Loucy (cell line): Measurements from ENCODE around the gene FIGN.

Experiments used
- H2AFZ ChIP-seq: fragments of 200-600 bp; sonication (generic); 2 replicates; pipeline ENCODE4 v1.6.0; 2016; ENCODE audit warnings: antibody characterized with exemption, mild to moderate bottlenecking, low read length, moderate library complexity
- H3F3A ChIP-seq: fragments of 200-600 bp; 2 replicates; pipeline ENCODE4 v1.6.0; 2016; ENCODE audit warnings: antibody characterized with exemption, low read depth, mild to moderate bottlenecking
- H3K27me3 ChIP-seq: fragments of 200-600 bp; sonication (generic); 2 replicates; pipeline ENCODE4 v1.6.1; 2014; ENCODE audit warnings: low read length, mild to moderate bottlenecking; ENCODE audit not compliant: insufficient read depth, poor library complexity, severe bottlenecking
- H3K36me3 ChIP-seq: fragments of 200-600 bp; sonication (generic); 2 replicates; pipeline ENCODE4 v1.6.1; 2016; ENCODE audit warnings: low read length; ENCODE audit not compliant: insufficient read depth
- H3K4me1 ChIP-seq: fragments of 200-600 bp; sonication (generic); 2 replicates; pipeline ENCODE4 v1.5.1; 2014; ENCODE audit warnings: low read length, mild to moderate bottlenecking; ENCODE audit not compliant: insufficient read depth, poor library complexity, severe bottlenecking
- H3K4me2 ChIP-seq: fragments of 200-600 bp; sonication (generic); 2 replicates; pipeline ENCODE4 v1.6.0; 2014; ENCODE audit warnings: antibody characterized with exemption, low read length, low read depth, mild to moderate bottlenecking; ENCODE audit not compliant: poor library complexity, severe bottlenecking
- H3K4me3 ChIP-seq: fragments of 200-600 bp; sonication (generic); 2 replicates; pipeline ENCODE4 v1.5.1; 2014; ENCODE audit warnings: low read length, mild to moderate bottlenecking, mixed read lengths; ENCODE audit not compliant: poor library complexity, severe bottlenecking
- H3K79me2 ChIP-seq: fragments of 200-600 bp; sonication (generic); 2 replicates; pipeline ENCODE4 v1.6.1; 2014; ENCODE audit warnings: low read length; ENCODE audit not compliant: insufficient read depth
- H3K9ac ChIP-seq: fragments of 200-600 bp; sonication (generic); 2 replicates; pipeline ENCODE4 v1.6.0; 2014; ENCODE audit warnings: mild to moderate bottlenecking, low read depth, low read length, moderate library complexity; ENCODE audit not compliant: poor library complexity, severe bottlenecking
- H3K9me2 ChIP-seq: fragments of 200-600 bp; sonication (generic); replicated peaks from 2 replicates; pipeline ENCODE4 v1.6.1; 2016; ENCODE audit warnings: low read depth, low read length, mixed read lengths
- H3K9me3 ChIP-seq: fragments of 200-600 bp; sonication (generic); 2 replicates; pipeline ENCODE4 v1.6.1; 2014; ENCODE audit warnings: mild to moderate bottlenecking, antibody characterized with exemption, low read length, low read depth; ENCODE audit not compliant: insufficient read depth
- H4K20me1 ChIP-seq: fragments of 200-600 bp; sonication (generic); 2 replicates; pipeline ENCODE4 v1.6.0; 2014; ENCODE audit warnings: antibody characterized with exemption, low read length, mild to moderate bottlenecking; ENCODE audit not compliant: insufficient read depth, poor library complexity, severe bottlenecking
- CTCF ChIP-seq: fragments of 200-600 bp; sonication (generic); conservative IDR thresholded peaks from 2 replicates; pipeline ENCODE4 v1.5.1; 2014; ENCODE audit warnings: mild to moderate bottlenecking, antibody characterized with exemption, low read length
- EZH2phosphoT487 ChIP-seq: fragments of 200-600 bp; IDR thresholded peaks from 2 replicates; pipeline ENCODE4 v1.6.1; 2018; ENCODE audit warnings: antibody characterized with exemption, mild to moderate bottlenecking, moderate library complexity, borderline replicate concordance

FIGN gene

GRCh38 chr2:163553601-163554000, 182.2 kb downstream of the FIGN start:
- TF ChIP-seq CTCF, result no peak
- TF ChIP-seq EZH2phosphoT487, result no peak
- H3K9me2 ChIP-seq, result no peaks in the 10 kb centered on the region
- H2AFZ ChIP-seq, result no peak overlapping the region

GRCh38 chr2:163552758-163553157, 183.1 kb downstream of the FIGN start:
- no peaks in the 10 kb centered on the region for H3K9me3 ChIP-seq
- no peaks in the 10 kb centered on the region for H3K79me2 ChIP-seq
- no peaks in the 10 kb centered on the region for H3K4me1 ChIP-seq
- H3K9me2 ChIP-seq, result no peaks in the 10 kb centered on the region
- no peaks in the 10 kb centered on the region for H3K27me3 ChIP-seq
- H3K4me3 ChIP-seq, result no peak overlapping the region
- no peaks in the 10 kb centered on the region for H4K20me1 ChIP-seq
- H2AFZ ChIP-seq, result no peak overlapping the region
- H3K9ac ChIP-seq, result no peak overlapping the region
- no peak overlapping the region for H3K4me2 ChIP-seq
- H3K36me3 ChIP-seq, result no peaks in the 10 kb centered on the region
- no peaks in the 10 kb centered on the region for H3F3A ChIP-seq
- TF ChIP-seq EZH2phosphoT487, result no peak
- TF ChIP-seq CTCF, result no peak

More at GRCh38 chr2:163553601-163554000, 182.2 kb downstream of the FIGN start:
- Histone ChIP-seq H3K36me3 (no peaks in the 10 kb centered on the region), H3K9ac (no peak overlapping the region), H3K4me2 (no peak overlapping the region), H3K79me2 (no peaks in the 10 kb centered on the region), H3K27me3 (no peaks in the 10 kb centered on the region), H3K4me1 (no peaks in the 10 kb centered on the region), H3K4me3 (no peak overlapping the region), H3K9me3 (no peaks in the 10 kb centered on the region), H4K20me1 (no peaks in the 10 kb centered on the region), H3F3A (no peaks in the 10 kb centered on the region)

- TF ChIP-seq EZH2phosphoT487 (no peak), CTCF (no peak)
- Histone ChIP-seq H4K20me1 (no peaks in the 10 kb centered on the region), H3F3A (no peaks in the 10 kb centered on the region)
Measured at GRCh38 chr2:163551616-163552373, 184.0 kb downstream of the FIGN start.

More at GRCh38 chr2:163551616-163552373, 184.0 kb downstream of the FIGN start:
- no peak overlapping the region for H3K4me3 ChIP-seq
- H2AFZ ChIP-seq, result no peak overlapping the region
- no peaks in the 10 kb centered on the region for H3K9me2 ChIP-seq
- H3K27me3 ChIP-seq, result no peaks in the 10 kb centered on the region
- H3K79me2 ChIP-seq, result no peaks in the 10 kb centered on the region
- H3K9ac ChIP-seq, result no peak overlapping the region
- H3K4me2 ChIP-seq, result no peak overlapping the region
- no peaks in the 10 kb centered on the region for H3K36me3 ChIP-seq
- H3K9me3 ChIP-seq, result no peaks in the 10 kb centered on the region
- H3K4me1 ChIP-seq, result no peaks in the 10 kb centered on the region
